ENCODE results near the gene FANCL.
"Not testable (repeated sequence)": the region's sequence is repeated elsewhere in the genome, so short reads cannot be mapped to it uniquely, and the experiment has no call there.

The FANCL gene

GRCh38 chr2:58204195-58204959 is 36.7 kb downstream of the FANCL start:
- DNase-seq, result no peak

GRCh38 chr2:58203018-58203417 is 38.1 kb downstream of the FANCL start:
- DNase-seq, result no peak

GRCh38 chr2:58202404-58202803 is 38.7 kb downstream of the FANCL start:
- no peak for DNase-seq

GRCh38 chr2:58197894-58198293 is 43.2 kb downstream of the FANCL start:
- DNase-seq, result no peak

GRCh38 chr2:58195662-58196061 is 45.5 kb downstream of the FANCL start:
- no peak for DNase-seq

- no peak for DNase-seq
These were observed 46.7 kb downstream of the FANCL start for GRCh38 chr2:58194458-58194857.

- DNase-seq, result not testable (repeated sequence)
These were observed 54.1 kb downstream of the FANCL start for GRCh38 chr2:58187022-58187421.

- no peak for DNase-seq
These were observed 54.6 kb downstream of the FANCL start for GRCh38 chr2:58186501-58186900.

- no peak for DNase-seq
These were observed 58.6 kb downstream of the FANCL start for GRCh38 chr2:58182527-58182926.

GRCh38 chr2:58180635-58181034 is 60.5 kb downstream of the FANCL start:
- DNase-seq, result no peak

- not testable (repeated sequence) for DNase-seq
These were observed 61.0 kb downstream of the FANCL start for GRCh38 chr2:58180175-58180574.

GRCh38 chr2:58177187-58177586 is 63.9 kb downstream of the FANCL start:
- DNase-seq, result not testable (repeated sequence)

- DNase-seq, result not testable (repeated sequence)
These were observed 69.3 kb downstream of the FANCL start for GRCh38 chr2:58171831-58172230.

- DNase-seq, result not testable (repeated sequence)
These were observed 70.7 kb downstream of the FANCL start for GRCh38 chr2:58170334-58170933.

GRCh38 chr2:58169845-58170244 is 71.3 kb downstream of the FANCL start:
- DNase-seq, result not testable (repeated sequence)

- DNase-seq, result not testable (repeated sequence)
These were observed 73.0 kb downstream of the FANCL start for GRCh38 chr2:58168130-58168529.

- no peak for DNase-seq
These were observed 77.2 kb downstream of the FANCL start for GRCh38 chr2:58163913-58164312.

GRCh38 chr2:58158481-58158880 is 82.6 kb downstream of the FANCL start:
- DNase-seq, result no peak

- no peak for DNase-seq
These were observed 83.4 kb downstream of the FANCL start for GRCh38 chr2:58157754-58158153.

- no peak for DNase-seq
These were observed 84.3 kb downstream of the FANCL start for GRCh38 chr2:58156780-58157179.

GRCh38 chr2:58155160-58155778 is 85.9 kb downstream of the FANCL start:
- no peak for DNase-seq

GRCh38 chr2:58146707-58147106 is 94.4 kb downstream of the FANCL start:
- no peak for DNase-seq

GRCh38 chr2:58145769-58146168 is 95.4 kb downstream of the FANCL start:
- DNase-seq, result not testable (repeated sequence)

GRCh38 chr2:58140508-58141072 is 100.5 kb downstream of the FANCL start:
- no peak for DNase-seq
